D721Med (cell line): ENCODE data around the gene C2CD2.

Source experiments
- DNase-seq: peaks from one replicate; pipeline ENCODE4 v3.0.0; 2011; ENCODE audit warnings: low spot score; ENCODE audit not compliant: insufficient read length
- FAIRE-seq: peaks from 2 replicates; lab custom pipeline; 2011; peaks lifted over from hg19 to GRCh38; lab: Jason Lieb, UNC
- TF ChIP-seq, protein P1 (sequence below): IDR thresholded peaks from 2 replicates; pipeline ENCODE4 v1.5.1; 2012; ENCODE audit warnings: mild to moderate bottlenecking, control low read depth; ENCODE audit not compliant: insufficient read depth; ENCODE audit errors: missing control alignments

Gene C2CD2

DNA sequence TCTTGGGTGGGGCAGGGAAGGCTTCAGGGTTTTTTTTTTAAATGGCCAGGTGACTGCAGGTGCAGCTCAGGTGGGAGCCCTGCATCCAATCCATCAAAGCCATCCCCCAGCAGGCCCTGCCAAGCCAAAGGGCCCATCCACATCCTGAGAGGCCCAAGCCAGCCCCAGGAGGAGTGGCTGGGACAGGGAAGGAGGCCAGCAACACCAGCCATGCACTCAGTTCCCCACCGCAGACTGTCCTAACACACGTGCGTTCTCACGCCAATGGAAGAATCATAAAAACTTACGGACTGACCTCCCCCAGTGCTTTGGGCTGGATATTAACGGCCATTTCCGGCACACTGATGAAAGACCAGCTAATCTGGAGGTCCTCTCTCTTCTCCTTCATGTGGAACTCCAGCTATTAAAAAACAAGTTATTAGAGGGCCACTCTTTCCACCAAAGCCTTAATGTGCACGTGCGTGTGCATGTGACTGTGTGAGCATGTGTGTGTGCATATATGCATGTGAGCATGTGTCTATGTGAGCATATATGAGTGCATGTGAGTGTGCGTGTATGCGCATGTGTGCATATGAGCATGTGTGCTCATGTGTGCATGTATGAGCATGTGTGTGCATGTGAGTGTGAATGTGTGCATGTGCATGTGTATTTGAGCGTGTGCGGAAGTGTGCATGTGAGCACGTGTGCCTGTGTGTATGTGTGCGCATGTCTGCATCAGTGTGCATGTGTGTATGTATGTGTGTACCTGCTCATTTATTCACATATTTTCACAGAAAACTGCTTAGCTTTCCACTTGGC is 35.1 kb downstream of the C2CD2 start:
- DNase-seq, result no peak
- FAIRE-seq, result no peak
- TF ChIP-seq, protein P1, sequence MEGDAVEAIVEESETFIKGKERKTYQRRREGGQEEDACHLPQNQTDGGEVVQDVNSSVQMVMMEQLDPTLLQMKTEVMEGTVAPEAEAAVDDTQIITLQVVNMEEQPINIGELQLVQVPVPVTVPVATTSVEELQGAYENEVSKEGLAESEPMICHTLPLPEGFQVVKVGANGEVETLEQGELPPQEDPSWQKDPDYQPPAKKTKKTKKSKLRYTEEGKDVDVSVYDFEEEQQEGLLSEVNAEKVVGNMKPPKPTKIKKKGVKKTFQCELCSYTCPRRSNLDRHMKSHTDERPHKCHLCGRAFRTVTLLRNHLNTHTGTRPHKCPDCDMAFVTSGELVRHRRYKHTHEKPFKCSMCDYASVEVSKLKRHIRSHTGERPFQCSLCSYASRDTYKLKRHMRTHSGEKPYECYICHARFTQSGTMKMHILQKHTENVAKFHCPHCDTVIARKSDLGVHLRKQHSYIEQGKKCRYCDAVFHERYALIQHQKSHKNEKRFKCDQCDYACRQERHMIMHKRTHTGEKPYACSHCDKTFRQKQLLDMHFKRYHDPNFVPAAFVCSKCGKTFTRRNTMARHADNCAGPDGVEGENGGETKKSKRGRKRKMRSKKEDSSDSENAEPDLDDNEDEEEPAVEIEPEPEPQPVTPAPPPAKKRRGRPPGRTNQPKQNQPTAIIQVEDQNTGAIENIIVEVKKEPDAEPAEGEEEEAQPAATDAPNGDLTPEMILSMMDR, result no peak

DNA sequence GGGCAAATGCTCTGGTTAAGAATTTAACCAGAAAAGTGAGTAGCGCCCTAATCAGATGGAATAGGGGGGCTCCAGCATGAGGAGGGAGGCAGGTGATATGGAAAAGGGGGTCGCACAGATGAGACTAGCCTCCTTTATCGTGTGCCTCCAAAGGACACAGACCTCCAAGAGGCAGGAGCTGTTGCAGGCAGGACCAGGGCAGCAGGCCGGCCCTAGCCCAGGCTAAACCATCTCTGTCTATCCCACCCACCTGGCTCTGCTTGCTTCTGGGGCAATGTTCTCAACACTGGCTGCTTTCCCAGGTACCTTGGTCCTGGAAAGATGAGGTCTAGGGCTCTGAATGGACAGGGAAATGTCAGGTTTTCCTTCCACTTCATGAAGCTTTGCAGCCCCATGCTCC is 36.3 kb downstream of the C2CD2 start:
- TF ChIP-seq, protein P1, result no peak
- no peak for DNase-seq
- no peak for FAIRE-seq

DNA sequence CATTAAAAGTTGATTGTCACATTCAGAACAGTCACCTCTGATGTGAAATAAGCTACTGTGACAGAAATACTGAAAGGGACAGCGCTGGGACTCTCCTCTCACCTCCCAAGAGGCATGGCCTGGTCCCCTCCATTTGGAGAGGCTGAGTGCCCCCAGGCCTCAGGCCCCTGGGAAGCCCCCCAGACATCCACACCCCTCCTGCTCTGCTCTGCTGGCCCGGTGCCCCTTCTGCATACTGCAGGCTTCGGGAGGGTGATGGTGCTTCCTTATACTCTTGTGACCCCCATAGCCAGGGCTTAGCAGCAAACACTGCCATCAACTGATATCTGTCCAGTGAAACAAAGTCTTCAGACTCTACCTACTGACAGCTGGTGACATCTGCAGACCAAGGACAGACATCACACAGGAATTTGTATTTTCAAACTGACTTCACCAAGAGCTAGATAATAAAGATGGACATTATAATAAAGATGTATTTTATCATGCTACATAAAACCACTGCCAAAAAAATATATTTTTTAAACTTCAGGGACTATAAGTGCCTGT is 36.9 kb downstream of the C2CD2 start:
- FAIRE-seq (no peak), DNase-seq (no peak)
- TF ChIP-seq, protein P1, result no peak

DNA sequence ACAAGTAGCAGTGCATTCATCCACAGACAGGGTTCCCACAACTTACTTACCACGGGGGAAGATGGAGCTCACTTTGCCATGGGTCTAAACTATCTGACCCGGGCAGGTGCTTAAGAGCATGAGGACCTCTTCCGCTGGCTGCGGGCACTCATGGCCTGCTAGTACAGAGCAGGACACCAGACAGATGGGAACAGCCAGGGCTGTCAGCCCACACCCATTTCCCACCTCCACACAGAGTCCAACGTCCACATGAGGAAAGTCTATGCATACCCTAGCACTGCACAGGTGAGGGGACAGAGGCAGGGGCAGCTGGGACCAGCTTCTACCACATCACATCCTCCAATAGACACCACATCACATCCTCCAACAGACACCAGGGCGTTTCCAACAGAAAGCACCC is 38.9 kb downstream of the C2CD2 start:
- DNase-seq (no peak), FAIRE-seq (no peak)
- TF ChIP-seq, protein P1, result no peak

DNA sequence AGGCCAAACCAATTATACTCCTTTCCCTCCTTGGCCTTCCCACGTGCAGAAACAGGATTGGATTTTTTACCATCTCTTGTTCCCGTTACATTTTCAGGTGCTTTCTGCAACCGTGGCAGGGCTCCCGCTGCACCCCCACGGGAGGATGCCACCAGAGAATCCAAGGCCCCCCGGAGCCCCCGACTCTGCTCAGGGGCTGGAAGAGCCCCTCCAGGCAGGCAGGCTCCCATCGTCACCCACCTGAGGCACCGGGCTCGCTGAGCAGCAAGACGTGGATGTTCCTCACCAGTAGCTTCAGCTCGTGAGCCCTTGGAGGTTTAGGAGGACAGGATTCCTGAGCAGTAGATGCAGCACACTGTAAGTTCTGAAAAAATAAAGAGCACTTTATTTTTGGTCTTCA is 39.5 kb downstream of the C2CD2 start:
- FAIRE-seq, result no peak
- TF ChIP-seq, protein P1, result no peak
- DNase-seq, result no peak

DNA sequence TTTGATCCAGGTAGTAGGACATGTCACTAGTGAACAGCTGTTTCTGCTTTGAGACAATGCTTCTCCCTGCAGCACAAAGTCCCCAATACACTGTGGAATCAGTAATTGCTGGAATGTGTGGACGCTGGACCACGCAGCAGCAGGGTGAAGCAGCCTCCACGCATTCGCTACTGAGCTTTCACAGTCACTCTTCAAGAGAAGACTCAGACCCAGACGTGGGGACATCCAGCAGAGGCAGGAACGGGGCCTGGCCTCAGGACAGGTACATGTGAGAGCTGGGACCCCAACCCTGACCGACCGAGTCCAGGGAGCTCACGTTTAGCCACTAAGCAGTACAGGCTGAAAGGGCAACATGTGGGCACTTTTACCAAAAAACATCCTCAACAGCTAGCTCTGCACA is 40.6 kb downstream of the C2CD2 start:
- TF ChIP-seq, protein P1, result no peak
- FAIRE-seq (no peak), DNase-seq (no peak)

DNA sequence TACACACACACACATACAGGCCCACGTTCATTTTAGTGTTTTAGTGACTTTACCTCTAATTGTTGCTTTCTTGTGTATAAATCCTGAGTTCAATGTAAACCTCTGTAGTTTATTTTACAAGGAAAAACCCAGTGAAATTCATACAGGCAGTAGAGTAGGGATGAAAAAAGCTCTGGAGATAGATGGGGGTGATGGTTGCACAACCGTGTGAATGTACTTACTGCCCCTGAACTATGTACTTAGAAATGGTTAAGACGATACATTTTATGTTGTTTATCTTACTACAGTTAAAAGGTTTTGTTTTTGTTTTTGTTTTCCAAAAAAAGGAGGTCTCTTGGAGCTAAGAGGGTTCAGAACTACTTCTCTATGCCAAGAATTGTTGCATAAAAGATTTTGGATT is 45.0 kb downstream of the C2CD2 start:
- no peak for FAIRE-seq
- TF ChIP-seq, protein P1, result no peak
- no peak for DNase-seq
